Stimulated activated CD8-positive, alpha-beta memory T cell treated with anti-CD3 and anti-CD28 coated beads, Interleukin-2, amount 100 ng/mL, for 48 hours (primary cell): ENCODE data around the gene TAF9.
"Not testable (repeated sequence)": the region's sequence is repeated elsewhere in the genome, so short reads cannot be mapped to it uniquely, and the experiment has no call there.

Source experiments
- DNase-seq, 2 donors: peaks; one replicate each; pipeline ENCODE4 v3.0.0-alpha.2; 2020; ENCODE audit warnings: low read depth in 2 of 2

Gene TAF9

DNA sequence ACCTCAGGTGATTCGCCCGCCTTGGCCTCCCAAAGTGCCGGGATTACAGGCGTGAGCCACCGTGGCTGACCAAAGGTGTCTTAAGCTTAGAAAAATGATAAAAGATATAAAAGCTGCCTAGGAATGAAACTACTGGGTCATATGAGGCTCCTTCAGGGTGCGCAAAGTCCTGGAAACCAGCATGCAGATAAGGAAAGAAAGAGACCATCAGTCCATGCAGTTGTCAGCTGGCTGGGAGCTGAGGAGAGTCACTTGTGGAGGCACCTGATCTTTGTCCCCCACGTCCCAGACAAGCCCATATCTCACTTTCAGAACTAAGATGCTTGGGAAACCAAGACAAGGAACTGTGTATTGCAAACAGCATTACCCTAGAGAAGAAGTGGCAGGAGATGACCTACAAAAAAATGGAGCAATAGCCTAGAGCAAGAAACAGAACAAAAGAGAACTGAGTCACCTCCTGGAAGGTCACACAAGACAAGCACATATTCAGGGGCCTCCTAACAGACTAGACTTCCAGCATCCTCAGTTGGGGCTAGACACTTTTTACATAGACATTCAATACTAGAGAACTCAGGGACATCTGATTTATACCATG, 33.9 kb downstream of the TAF9 start:
- DNase-seq, result no peak

DNA sequence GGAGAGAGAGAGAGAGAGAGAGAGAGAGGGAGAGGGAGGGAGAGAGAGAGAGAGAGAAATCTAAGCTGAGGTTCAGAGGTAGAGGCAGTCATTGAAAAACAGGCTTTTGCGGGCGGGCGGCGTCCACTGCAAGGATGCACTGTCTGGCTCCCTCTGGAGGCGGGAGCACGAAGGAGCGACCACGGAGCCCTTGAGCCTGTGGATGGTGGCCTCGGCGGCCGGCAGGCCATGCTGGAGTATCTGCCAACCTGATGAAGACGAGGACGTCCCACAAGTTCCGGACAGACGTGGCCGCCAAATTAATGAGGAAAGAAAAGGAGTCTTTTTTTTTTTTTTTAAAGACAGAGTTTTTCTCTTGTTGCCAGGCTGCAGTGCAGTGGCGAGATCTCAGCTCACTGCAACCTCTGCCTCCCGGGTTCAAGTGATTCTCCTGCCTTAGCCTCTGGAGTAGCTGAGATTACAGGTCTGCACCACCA, 34.5 kb downstream of the TAF9 start:
- peak; percentile 60 to 69 for DNase-seq

DNA sequence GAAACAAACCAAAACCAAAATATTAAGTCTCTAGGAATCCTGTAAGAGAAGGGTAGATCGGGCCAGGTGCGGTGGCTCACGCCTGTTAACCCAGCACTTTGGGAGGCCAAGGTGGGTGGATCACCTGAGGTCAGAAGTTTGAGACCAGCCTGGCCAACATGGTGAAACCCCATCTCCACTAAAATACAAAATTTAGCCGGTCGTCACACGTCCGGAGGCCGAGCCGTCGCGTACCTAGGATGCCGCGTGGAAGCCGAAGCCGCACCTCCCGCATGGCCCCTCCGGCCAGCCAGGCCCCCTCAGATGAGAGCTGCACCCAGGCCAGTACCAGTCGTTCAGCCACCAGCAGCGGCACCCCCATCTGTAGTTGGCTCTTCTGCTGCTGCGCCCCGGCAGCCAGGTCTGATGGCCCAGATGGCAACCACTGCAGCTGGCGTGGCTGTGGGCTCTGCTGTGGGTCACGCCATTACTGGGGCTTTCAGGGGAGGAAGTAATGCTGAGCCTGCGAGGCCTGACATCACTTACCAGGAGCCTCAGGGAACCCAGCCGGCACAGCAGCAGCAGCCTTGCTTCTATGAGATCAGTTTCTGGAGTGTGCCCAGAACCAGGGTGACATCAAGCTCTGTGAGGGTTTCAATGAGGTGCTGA, 35.5 kb downstream of the TAF9 start:
- not testable (repeated sequence) for DNase-seq

DNA sequence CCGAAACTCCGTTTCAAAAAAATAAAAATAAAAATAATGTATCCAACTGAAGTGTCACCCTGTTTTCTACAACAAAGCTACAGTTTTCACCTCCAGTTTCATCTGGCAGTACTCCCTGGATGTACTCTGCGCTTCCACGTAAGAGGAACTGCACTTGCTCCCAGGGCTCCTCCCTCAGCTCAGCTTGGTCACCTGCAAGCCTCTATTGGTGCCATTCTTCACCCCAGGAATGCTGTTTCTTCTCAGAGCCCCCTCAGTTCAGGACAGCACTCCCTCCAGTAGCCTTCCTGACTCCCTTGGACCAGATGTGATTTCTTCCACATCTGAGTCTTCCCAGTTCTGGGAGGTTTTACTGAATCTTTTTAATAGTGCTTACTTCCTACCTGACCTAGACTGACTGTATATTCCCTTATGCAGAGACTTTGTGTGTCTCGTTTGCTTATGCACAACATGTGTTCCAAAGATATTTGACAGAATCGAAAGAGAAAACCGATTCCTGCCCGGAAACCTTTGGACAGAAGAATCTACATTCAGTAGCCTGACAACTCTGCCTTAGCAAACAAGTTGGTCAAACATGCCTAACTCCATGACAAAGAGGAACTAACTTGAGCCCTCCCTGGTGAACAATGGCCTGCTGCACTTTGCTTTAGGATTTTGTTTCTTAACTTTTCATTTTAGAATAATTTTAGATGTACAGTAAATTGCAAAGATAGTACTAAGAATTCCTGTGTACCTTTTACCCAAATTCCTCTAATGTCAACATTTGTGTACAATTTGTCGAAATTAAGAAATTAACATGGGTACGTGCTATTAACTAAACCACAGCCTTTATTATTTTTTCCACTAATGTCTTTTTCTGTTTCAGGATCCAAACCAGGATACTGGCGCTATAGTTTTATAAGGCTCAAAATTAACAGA, 37.5 kb downstream of the TAF9 start:
- DNase-seq, result no peak

DNA sequence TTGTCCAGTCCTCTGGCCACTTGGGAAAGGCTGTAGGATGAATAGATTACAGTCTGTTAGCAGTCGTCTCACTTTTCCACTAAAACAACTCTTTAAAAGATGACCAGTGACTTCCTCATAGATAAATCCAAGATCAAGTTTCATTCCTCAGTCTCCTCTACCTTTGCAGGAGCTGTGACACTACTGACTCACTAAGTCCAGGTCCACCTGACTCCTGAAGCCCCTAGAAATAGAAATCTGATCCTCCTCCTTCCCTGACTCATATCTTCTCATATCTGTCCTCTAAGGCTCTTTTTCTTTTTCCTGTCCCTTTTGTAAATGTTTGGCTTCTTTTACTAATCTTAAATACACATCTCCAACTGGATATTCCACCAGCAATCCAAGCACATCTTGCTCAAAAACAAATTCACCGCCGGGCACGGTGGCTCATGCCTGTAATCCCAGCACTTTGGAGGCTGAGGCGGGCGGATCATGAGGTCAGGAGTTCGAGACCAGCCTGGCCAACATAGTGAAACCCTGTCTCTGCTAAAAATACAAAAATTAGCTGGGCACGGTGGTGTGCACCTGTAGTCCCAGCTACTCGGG, 39.3 kb downstream of the TAF9 start:
- DNase-seq, result no peak

DNA sequence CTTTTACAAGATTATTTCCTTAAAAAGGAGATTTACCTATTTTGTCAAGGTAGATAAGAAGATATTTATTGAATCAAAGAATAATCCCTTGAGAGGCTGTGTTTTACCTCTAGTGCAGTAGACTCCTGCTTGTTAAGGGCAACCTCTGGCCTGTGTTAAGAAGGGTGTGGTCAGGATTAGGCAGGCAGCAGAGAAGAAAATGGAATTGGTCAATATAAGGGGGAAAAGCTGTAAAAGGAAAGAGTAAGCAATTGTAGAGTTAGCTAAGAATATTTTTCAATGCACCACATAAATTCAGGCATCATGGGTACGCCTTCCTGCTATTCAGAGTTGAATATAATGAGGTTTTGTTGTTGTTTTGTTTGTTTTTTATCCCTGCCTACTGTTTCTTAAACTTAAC, 43.0 kb downstream of the TAF9 start:
- DNase-seq, result no peak

DNA sequence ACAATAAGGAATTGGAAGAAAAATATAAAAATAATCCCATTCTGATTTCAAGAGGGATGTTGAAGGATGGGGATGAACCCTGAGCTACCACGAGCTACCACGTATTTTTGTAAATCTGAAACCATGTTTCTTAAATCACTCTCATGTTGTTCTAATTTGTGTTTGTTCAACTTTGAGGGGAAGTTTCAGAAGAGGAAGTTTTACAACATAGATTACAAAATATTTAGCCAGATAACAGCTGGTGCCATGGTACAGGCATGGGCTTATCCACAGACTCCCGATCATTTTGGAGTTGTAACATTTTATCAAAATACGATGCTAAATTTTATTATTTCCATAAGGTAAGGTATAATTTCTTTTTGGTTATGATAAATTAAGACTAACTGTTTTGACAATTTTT, 51.9 kb downstream of the TAF9 start:
- no peak for DNase-seq

DNA sequence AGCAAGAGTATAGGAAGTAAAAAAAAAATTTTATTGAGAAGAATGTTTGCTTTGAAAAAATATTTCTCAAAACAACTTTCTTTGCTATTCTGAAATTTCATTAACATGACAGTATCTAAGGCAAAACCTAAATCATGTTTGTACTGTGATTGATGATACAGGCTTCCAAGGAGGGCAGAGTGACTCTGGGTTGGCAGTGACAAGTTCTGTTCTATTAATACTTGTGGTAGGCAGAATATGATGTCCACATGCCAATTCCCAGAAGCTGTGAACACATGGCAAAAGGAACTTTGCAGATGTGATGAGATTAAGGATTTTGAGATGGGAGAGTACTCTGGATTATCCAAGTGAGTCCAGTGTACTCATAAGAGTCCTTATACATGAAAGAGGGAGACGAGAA, 53.3 kb downstream of the TAF9 start:
- no peak for DNase-seq
